Neuronal stem cell (in vitro differentiated cells): Measurements from ENCODE around the gene CDK5.

Experiments used
- DNase-seq: peaks from one replicate; pipeline ENCODE4 v3.0.0-alpha.2; 2013; ENCODE audit warnings: low spot score
- H2AFZ ChIP-seq: one replicate; pipeline ENCODE4 v1.6.1; 2013; ENCODE audit warnings: mild to moderate bottlenecking, low read length, inconsistent platforms
- H2AK5ac ChIP-seq: 2 replicates; pipeline ENCODE4 v1.6.1; 2013; ENCODE audit warnings: low read depth, mild to moderate bottlenecking, inconsistent platforms, low read length, moderate library complexity, mixed read lengths
- H2BK120ac ChIP-seq: 2 replicates; pipeline ENCODE4 v1.6.1; 2013; ENCODE audit warnings: low read depth, mild to moderate bottlenecking, inconsistent platforms, low read length, moderate library complexity, mixed read lengths
- H2BK12ac ChIP-seq: one replicate; pipeline ENCODE4 v1.6.1; 2013; ENCODE audit warnings: low read length, inconsistent platforms
- H2BK15ac ChIP-seq: 2 replicates; pipeline ENCODE4 v1.6.1; 2013; ENCODE audit warnings: mild to moderate bottlenecking, low read length, inconsistent platforms, mixed read lengths
- H2BK5ac ChIP-seq: one replicate; pipeline ENCODE4 v1.6.1; 2013; ENCODE audit warnings: inconsistent platforms, mild to moderate bottlenecking, low read length, moderate library complexity
- H3K14ac ChIP-seq: one replicate; pipeline ENCODE4 v1.6.1; 2013; ENCODE audit warnings: low read length, inconsistent platforms
- H3K18ac ChIP-seq: 2 replicates; pipeline ENCODE4 v1.6.1; 2013; ENCODE audit warnings: low read length, inconsistent platforms
- H3K23ac ChIP-seq: 2 replicates; pipeline ENCODE4 v1.6.1; 2013; ENCODE audit warnings: low read depth, mild to moderate bottlenecking, mixed read lengths, low read length, inconsistent platforms; ENCODE audit not compliant: poor library complexity
- H3K27ac ChIP-seq: replicated peaks from 3 replicates; pipeline ENCODE4 v1.5.1; 2013; ENCODE audit warnings: low read length, inconsistent platforms
- H3K27me3 ChIP-seq, 3 experiments: 2 replicates each; pipeline ENCODE4 v1.6.1; 2013; ENCODE audit warnings: low read length in 3 of 3, mild to moderate bottlenecking in 2 of 3, inconsistent platforms in 1 of 3, low read depth in 1 of 3, mixed read lengths in 1 of 3, moderate library complexity in 1 of 3; ENCODE audit not compliant: control insufficient read depth in 3 of 3, insufficient read depth in 3 of 3
- H3K36me3 ChIP-seq, 2 donors: replicated peaks in 1 of 2; 2 replicates each; pipeline ENCODE4 v1.6.1; 2013; ENCODE audit warnings: low read length in 2 of 2; ENCODE audit not compliant: control insufficient read depth in 2 of 2, insufficient read depth in 2 of 2
- H3K4ac ChIP-seq: 2 replicates; pipeline ENCODE4 v1.6.1; 2013; ENCODE audit warnings: inconsistent platforms, mild to moderate bottlenecking, low read length, moderate library complexity
- H3K4me1 ChIP-seq, 2 donors: 1 replicate in 1 of 2; 2 replicates in 1 of 2; pipeline ENCODE4 v1.6.1; 2013; ENCODE audit warnings: low read length in 2 of 2, low read depth in 1 of 2; ENCODE audit not compliant: control insufficient read depth in 2 of 2, insufficient read depth in 1 of 2
- H3K4me2 ChIP-seq: one replicate; pipeline ENCODE4 v1.6.1; 2013; ENCODE audit warnings: mild to moderate bottlenecking, low read length, inconsistent platforms; ENCODE audit not compliant: insufficient read depth, poor library complexity, severe bottlenecking
- H3K4me3 ChIP-seq, 2 donors: 2 replicates each; pipeline ENCODE4 v1.5.1; 2013; ENCODE audit warnings: low read length in 2 of 2, mild to moderate bottlenecking in 2 of 2, inconsistent platforms in 1 of 2, moderate library complexity in 1 of 2
- H3K79me1 ChIP-seq: one replicate; pipeline ENCODE4 v1.6.1; 2013; ENCODE audit warnings: low read depth, mild to moderate bottlenecking, inconsistent platforms, low read length, moderate library complexity
- H3K9ac ChIP-seq: one replicate; pipeline ENCODE4 v1.6.1; 2013; ENCODE audit warnings: mild to moderate bottlenecking, low read depth, low read length, inconsistent platforms; ENCODE audit not compliant: poor library complexity
- H3K9me3 ChIP-seq, 2 donors: replicated peaks in 1 of 2; 2 replicates each; pipeline versions ENCODE3 to v1.6.1; 2013; ENCODE audit warnings: low read length in 2 of 2, mild to moderate bottlenecking in 2 of 2, inconsistent platforms in 1 of 2, low read depth in 1 of 2, mixed read lengths in 1 of 2, moderate library complexity in 1 of 2; ENCODE audit not compliant: control insufficient read depth in 2 of 2, insufficient read depth in 1 of 2
- H4K8ac ChIP-seq: one replicate; pipeline ENCODE4 v1.6.1; 2013; ENCODE audit warnings: low read depth, mild to moderate bottlenecking, inconsistent platforms, low read length, moderate library complexity
- H4K91ac ChIP-seq: one replicate; pipeline ENCODE4 v1.6.1; 2013; ENCODE audit warnings: low read length, low read depth, mild to moderate bottlenecking, inconsistent platforms; ENCODE audit not compliant: poor library complexity
- WGBS, 2 donors: extraction: QIAGEN DNeasy Blood & Tissue Kit; methylation state at CpG; one replicate each; pipeline ENCODE4 v1.1.7; 2013; ENCODE audit warnings: missing lambda C conversion rate in 2 of 2, mixed read lengths in 1 of 2; ENCODE audit not compliant: insufficient read length in 2 of 2, insufficient replicate concordance in 1 of 2; ENCODE audit errors: extremely low coverage in 2 of 2; 5-methylcytosine and 5-hydroxymethylcytosine counted together

Gene CDK5

DNA sequence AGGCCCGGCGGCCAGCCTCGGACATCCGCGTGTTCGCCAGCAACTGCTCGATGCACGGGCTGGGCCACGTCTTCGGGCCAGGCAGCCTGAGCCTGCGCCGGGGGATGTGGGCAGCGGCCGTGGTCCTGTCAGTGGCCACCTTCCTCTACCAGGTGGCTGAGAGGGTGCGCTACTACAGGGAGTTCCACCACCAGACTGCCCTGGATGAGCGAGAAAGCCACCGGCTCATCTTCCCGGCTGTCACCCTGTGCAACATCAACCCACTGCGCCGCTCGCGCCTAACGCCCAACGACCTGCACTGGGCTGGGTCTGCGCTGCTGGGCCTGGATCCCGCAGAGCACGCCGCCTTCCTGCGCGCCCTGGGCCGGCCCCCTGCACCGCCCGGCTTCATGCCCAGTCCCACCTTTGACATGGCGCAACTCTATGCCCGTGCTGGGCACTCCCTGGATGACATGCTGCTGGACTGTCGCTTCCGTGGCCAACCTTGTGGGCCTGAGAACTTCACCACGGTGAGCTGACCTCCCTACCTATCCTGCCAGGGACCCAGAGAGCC is 8.7 kb downstream of the CDK5 start:
- no peak overlapping the region for H4K8ac ChIP-seq
- peak overlapping the region; percentile 38 for H3K14ac ChIP-seq
- H2BK12ac ChIP-seq, result no peak overlapping the region
- H3K4me2 ChIP-seq, result no peak overlapping the region
- peaks cover 8 to 10% of the 10 kb centered on the region in 2 donors for H3K36me3 ChIP-seq
- no CpG with 5 or more reads among the region's 38 CpGs for WGBS, 2 donors
- no peak overlapping the region for H2BK120ac ChIP-seq
- DNase-seq, result no peak
- H3K27ac ChIP-seq, result no peak overlapping the region
- H2AFZ ChIP-seq, result no peak overlapping the region
- H3K79me1 ChIP-seq, result peaks cover 1% of the 10 kb centered on the region
- H2BK15ac ChIP-seq, result no peak overlapping the region
- H2AK5ac ChIP-seq, result no peak overlapping the region
- H2BK5ac ChIP-seq, result no peak overlapping the region
- H3K4me3 ChIP-seq, result no peak overlapping the region
- H3K18ac ChIP-seq, result no peak overlapping the region
- peaks cover 0 to 2% of the 10 kb centered on the region in 2 donors for H3K4me1 ChIP-seq
- peak overlapping the region; percentile 80 for H3K23ac ChIP-seq
- H3K9me3 ChIP-seq, result peaks cover 0 to 2% of the 10 kb centered on the region in 2 donors
- H3K9ac ChIP-seq, result peak overlapping the region; percentile 4
- peaks cover 0 to 28% (median 6%) of the 10 kb centered on the region in 3 experiments for H3K27me3 ChIP-seq
- no peak overlapping the region for H4K91ac ChIP-seq
- no peak overlapping the region for H3K4ac ChIP-seq

DNA sequence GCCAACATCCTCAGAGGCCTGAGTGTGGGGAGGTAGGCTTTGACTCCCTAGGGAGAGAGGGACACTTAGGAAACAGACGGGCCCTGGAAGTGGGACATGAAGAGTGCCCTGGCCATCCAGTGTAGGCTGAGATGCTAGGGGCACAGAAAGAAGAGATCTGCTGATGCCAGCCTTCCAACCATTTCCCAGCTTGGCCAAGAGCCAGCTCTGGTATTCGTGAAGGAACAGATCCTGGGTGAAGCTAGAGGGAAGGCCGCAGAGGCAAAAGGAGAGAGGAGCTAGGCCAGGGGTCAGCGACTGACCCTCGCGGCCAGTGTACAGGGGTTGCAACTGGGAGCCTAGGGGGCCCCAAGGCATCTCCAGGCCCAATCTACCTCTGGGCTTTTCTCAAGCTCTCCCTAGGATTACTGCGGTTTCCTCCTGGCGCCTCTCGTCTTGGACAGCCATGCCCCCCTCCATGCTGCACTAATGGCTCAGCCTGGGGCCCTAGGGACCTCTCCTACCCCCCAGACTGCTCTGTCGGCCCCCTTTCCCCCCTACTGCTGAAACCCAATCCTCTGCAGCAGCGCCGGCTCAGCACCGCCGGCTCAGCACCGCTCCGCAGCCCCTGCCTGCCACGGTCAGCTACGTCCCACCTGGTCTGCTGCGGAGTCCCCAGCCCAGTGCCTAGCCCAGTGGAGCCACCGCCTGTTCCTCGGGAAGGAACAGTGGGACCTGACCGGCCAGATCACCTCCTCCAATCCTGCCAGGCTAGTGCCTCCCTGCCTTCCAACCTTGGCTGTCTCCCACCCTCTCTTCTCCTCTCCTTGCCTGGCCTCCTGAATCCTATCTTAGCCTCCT is 9.5 kb downstream of the CDK5 start, which contains the start of gene ASIC3:
Gene ASIC3 (plus strand): TSS at position 556 of the 840 bp plus-strand sequence. CDS start 355 bp downstream, outside the sequence.
- Histone ChIP-seq H3K14ac (peak within 1 kb of the TSS; percentile 38), H2BK15ac (no peak within 1 kb of the TSS), H3K9ac (peak within 1 kb of the TSS; percentile 4), H3K79me1 (peaks cover 1% of the 10 kb centered on the region), H3K9me3 (peaks cover 0 to 2% of the 10 kb centered on the region in 2 donors), H2AFZ (no peak within 1 kb of the TSS), H3K4me1 (peaks cover 0 to 2% of the 10 kb centered on the region in 2 donors), H2BK12ac (no peak within 1 kb of the TSS), H2AK5ac (no peak within 1 kb of the TSS), H3K27me3 (peaks cover 0 to 28% (median 6%) of the 10 kb centered on the region in 3 experiments), H4K91ac (no peak within 1 kb of the TSS), H3K4me3 (no peak within 1 kb of the TSS), H3K4me2 (no peak within 1 kb of the TSS), H3K23ac (peak within 1 kb of the TSS; percentile 80), H3K27ac (no peak within 1 kb of the TSS), H2BK120ac (no peak within 1 kb of the TSS), H2BK5ac (no peak within 1 kb of the TSS), H3K36me3 (peaks cover 8 to 10% of the 10 kb centered on the region in 2 donors), H4K8ac (no peak within 1 kb of the TSS), H3K4ac (no peak within 1 kb of the TSS), H3K18ac (no peak within 1 kb of the TSS)
- WGBS, 2 donors, result no CpG with 5 or more reads among the region's 22 CpGs
- no peak for DNase-seq

DNA sequence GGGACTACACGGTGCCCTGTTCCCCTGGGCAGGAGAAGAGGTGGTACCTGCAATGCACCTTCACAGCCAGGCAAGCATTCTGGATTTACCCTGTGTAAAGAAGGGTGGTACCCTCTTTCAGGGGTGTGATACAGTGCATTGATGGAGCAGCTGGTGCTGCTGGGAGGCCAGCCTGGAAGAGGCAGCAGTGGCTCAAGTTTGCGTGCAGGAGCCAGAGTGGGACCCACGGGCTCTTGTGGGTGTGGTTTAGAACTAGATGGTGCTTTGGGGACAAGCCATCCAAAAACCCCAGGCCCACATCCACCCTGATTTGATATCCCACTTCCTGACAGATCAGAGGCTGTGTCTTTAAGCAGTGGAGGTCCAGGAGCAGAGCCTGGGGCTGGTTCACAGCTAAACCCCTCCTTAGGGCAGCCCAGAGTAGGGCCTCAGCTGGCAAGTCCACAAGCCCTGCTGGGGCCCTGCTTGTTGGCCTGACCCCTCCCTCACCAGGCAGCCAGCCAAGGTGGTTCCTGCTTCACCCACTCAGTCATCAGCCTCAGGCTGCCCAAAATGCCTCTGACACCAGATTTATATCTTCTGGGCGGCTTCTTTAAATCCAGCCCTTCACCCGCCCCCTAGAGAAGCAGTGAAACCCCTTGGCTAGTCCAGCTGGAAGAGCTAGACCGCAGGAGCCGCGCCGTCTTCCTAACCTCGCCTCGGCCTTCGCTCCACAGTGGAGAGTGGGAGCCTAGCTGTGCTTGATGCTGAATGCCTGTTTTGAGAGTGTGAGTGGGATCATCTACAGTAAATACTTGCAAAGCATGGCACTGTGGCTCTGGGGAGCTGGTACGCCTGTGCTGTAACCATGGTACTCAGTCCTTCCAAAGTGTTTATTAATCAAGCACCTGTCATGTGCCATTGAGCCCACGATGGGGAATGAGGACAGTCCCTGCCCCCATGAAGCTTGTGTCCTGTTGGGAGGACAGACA is 10.8 kb downstream of the CDK5 start:
- DNase-seq, result no peak
- peak overlapping the region; percentile 21 for H3K23ac ChIP-seq
- H3K9me3 ChIP-seq, result no peaks in the 10 kb centered on the region
- no peak overlapping the region for H3K4ac ChIP-seq
- H2AK5ac ChIP-seq, result no peak overlapping the region
- H3K27ac ChIP-seq, result no peak overlapping the region
- H4K8ac ChIP-seq, result no peak overlapping the region
- no peak overlapping the region for H2BK12ac ChIP-seq
- no peak overlapping the region for H3K14ac ChIP-seq
- H3K4me2 ChIP-seq, result no peak overlapping the region
- no peak overlapping the region for H2BK120ac ChIP-seq
- H3K36me3 ChIP-seq, result peaks cover 6 to 10% of the 10 kb centered on the region in 2 donors
- no CpG with 5 or more reads among the region's 14 CpGs for WGBS, 2 donors
- H2BK5ac ChIP-seq, result no peak overlapping the region
- peaks cover 0 to 2% of the 10 kb centered on the region in 2 donors for H3K4me1 ChIP-seq
- H2BK15ac ChIP-seq, result no peak overlapping the region
- no peak overlapping the region for H3K18ac ChIP-seq
- no peak overlapping the region for H4K91ac ChIP-seq
- H3K4me3 ChIP-seq, result no peak overlapping the region
- H2AFZ ChIP-seq, result no peak overlapping the region
- H3K9ac ChIP-seq, result no peak overlapping the region
- no peaks in the 10 kb centered on the region for H3K79me1 ChIP-seq
- peaks cover 0 to 23% (median 6%) of the 10 kb centered on the region in 3 experiments for H3K27me3 ChIP-seq
